ENCODE data around the gene HSPD1. TPM values are rescaled to one million over a fixed set of nuclear protein-coding genes. Genes with fewer than 3 reads are reported as not detected.
"Not testable (repeated sequence)": the region's sequence is repeated elsewhere in the genome, so short reads cannot be mapped to it uniquely, and the experiment has no call there.

Gene HSPD1
- total RNA-seq, 1 donor from 2014 or later: 234 TPM

DNA sequence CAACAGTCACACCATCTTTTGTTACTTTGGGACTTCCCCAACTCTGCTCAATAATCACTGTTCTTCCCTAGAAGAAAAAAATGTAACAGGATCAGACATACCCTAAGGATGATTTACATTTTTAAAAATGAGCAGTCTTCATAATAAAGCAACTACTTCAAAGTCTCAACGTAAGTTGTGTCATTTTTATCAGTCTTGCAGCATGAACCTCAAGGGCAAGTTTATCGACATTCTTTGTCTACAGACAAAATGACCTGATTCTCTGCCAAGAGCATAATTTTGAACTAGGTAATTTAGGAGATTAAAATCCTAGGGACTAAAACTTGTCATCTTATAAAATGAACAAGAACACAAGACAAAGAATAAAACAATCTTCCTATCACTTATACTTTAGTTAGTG is 2.3 kb downstream of the HSPD1 start:
- no peak for DNase-seq (ENCODE audit: low spot score)

DNA sequence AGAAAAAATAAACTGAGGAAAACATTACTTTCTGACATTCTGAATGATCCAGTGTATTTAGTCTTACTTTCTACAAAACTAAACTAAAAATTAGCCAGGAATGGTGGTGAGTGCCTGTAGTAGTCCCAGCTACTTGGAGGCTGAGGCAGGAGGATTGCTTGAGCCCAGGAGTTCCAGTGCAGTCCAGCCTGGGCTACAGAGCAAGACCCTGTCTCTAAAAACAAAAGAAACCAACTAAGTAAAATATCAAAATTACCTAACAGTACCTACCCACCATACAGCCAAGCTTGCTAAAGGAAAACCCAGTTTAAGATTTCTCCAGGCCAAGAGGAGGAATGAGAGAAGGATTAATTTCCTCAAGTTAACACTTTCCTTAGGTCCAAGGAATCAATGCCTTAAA is 2.9 kb downstream of the HSPD1 start:
- DNase-seq (ENCODE audit: low spot score): no peak

DNA sequence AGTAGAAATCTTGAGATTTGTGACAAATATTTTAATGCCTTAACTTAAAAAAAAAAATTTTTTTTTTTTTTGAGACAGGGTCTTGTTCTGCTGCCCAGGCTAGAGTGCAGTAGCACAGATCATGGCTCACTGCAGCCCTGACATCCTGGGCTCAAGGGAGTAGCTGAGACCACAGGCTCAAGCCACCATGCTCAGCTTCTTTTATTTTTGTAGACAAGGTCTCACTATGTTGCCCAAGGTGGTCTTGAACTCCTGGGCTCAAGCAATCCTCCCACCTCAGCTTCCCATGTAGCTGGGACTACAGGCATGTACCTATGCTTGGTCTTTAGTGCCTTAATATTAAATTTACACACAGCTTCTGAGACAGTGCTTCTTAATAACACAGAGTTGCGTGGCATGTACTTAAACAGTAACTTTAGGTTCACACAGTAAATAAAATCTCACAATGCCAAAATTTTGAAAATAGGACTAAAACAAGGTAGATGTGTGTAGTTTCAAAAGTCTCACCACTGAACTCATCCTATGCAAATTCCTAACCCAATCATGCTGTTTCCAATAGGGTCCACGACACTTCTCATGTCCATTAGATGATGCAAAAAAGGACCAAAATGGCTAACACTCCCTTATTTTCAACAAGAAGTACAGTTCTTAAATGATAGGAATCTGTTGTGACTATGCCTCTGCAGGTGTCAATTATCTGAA is 4.1 kb downstream of the HSPD1 start:
- DNase-seq (ENCODE audit: low spot score): no peak

DNA sequence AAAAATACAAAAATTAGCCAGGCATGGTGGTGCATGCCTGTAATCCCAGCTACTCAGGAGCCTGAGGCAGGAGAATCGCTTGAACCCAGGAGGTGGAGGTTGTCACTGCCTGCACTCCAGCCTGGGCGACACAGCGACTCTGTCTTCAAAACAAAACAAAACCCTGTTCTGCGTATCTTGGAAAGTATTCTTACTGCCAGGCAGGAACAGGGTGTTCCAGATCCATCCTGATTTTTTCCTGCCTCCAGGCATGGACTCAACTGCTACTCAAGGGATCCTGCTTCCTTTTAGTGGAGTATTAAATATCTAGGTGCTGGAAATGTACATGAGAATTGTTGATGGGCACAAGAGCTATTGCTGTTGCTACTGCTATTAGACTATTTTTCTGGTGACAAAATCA is 12.3 kb downstream of the HSPD1 start:
- DNase-seq (ENCODE audit: low spot score): no peak

DNA sequence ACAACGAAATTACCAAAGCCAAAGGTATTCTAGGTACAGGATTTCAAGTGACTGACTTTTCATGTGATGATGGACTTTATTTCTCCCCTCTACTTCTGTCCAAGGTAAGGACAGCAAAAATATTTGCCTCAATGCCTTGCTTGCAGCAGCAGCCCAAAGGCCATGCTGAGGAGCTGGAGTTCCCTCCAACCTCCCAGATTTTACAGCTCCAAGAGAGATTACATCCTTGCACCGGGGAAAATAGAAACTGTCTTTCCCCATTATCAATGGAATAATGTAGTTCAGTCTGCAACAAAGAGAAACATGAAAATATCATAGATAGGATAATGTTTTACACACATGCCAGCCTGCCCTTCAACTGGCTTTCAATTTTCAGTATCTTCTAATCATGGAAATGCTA is 13.5 kb downstream of the HSPD1 start:
- DNase-seq (ENCODE audit: low spot score): no peak

DNA sequence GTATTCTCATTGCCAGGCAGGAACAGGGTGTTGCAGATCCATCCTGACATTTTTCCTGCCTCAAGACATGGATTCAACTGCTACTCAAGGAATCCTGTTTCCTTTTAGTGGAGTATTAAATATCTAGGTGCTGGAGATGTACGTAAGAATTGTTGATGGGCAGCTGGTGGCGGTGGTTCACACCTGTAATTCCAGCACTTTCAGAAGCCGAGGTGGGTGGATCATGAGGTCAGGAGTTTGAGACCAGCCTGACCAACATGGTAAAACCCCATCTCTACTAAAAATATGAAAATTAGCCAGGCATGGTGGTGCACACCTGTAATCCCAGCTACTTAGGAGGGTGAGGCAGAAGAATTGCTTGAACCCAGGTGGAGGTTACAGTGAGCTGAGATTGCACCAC is 15.4 kb downstream of the HSPD1 start:
- not testable (repeated sequence) for DNase-seq (ENCODE audit: low spot score)

DNA sequence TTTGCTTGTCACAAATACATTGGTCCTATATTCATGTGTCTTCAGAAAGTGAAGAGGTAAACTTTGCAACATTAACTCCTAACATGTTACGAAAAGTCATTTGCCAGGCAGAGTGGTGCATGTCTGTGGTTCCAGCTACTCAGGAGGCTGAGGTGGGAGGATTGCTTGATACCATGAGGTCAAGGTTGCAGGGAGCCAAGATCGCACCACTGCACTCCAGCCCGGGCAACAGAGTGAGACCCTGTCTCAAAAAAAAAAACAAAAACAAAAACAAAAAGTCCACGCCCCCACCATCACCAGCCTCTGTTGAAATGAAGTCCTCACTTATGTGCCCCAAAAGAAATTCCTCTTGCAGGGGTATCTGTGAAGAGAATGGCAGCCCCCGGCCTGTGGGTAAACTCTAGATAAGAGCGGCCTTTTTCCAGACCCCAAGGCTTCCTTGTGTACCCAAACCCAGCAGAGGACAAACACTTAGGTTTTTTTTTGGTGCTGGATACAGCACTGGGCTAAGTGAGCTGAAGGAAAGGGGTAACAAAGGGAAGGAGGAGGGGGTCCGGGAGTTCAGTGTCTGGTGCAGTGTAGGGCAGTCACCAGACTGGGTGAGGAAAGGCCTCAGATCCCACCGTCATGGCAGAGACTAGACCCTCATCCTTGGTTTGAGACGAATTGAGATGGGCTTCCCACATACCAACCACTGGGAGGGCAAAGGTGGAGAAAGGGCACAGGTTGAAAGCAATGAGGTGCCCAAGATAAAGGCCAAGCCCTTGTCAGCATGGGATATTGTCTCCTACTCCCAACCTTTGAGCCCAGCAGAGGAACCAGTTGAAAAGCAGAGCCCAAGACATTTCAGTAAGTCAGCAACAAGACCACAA is 19.2 kb downstream of the HSPD1 start:
- DNase-seq (ENCODE audit: low spot score): no peak

DNA sequence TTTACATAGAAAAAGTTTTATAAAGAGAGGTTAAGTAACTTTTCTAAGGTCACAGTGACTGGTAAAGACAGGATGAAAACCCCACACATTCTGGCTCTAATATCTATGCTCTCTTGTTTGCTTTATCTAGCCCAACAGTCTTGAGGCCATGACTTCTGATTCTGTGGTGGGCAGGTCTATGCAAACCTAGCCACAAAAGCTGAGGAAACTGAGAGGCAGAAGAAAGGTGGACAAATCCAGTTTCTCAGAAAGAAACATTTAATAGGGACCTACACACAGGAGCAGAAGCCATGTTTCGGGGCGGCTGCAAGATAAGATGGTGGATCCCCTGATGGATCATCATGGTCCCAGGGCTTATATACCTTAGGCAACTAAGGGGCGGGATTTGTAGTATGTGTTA is 21.8 kb downstream of the HSPD1 start:
- no peak for DNase-seq (ENCODE audit: low spot score)

DNA sequence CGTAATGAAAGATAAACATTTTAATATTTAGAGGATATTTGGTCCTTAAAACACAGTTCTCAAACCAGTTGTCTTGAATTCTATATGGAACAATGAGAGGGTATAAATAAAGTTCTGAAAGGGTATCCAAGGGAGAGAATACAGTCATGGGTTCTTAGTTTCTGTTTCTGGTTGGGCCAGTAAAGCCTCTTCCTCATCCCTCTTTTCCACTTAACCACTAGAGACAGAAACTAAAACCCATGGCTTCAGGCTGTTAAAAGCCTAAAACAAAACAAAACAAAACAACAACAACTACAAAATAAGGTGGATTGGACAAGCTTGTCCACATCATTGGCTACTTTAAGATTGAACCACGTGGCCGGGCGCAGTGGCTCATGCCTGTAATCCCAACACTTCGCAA is 27.5 kb downstream of the HSPD1 start:
- DNase-seq (ENCODE audit: low spot score): no peak

DNA sequence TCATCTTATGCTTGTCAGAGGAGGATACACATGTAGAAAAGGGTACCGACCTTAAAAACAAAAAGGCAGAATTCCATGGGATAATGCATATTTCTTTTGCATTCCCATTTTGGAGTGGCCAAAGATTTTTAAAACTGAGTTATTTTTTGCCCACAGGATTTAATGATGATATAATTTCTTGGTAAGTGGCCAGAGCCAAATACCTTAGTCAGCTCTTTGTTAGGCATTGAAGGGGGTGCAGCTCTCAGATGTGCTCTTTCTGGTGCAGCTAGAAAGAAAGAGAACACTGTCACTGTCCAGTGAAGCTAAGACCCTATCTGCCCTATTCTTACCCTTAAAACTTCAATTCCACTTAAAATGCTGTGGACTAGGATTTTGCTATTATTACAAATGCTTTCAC is 35.5 kb downstream of the HSPD1 start:
- no peak for DNase-seq (ENCODE audit: low spot score)

DNA sequence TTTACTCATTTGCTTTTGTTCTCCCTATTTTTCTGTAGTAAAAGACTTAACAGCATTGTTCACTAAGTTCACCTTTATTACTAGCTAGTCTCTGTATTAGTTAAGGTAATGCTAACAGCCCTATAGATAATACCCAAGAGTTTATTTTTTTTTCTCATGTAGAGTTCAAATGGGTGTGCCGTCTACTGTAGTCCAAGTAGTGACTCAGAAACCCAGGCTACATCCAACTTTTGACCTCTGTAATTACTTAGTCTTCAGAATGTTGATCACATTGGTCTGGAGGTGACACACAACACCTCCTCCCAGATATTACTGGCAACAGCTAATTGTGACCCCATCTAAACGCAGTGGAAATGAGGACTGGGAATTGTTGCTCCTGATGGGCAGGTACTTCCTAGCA is 38.6 kb downstream of the HSPD1 start:
- DNase-seq (ENCODE audit: low spot score): no peak

DNA sequence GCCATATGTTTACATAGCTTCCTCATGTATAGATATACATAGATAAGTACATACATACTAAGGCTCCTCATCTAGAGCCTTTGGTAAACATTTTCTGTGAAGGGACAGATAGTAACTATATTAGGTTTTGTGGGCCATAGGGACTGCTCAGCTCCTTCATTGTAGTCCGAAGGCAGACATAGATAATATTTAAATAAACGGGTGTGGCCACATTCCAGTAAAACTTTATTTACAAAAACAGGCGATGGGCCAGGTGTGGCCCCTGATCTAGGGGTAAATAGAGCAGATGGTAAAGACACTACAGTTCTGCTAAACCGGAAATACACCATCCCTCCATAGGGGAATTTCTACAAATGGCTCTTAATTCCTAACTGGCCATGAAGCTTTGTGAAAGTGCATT is 39.0 kb downstream of the HSPD1 start:
- no peak for DNase-seq (ENCODE audit: low spot score)

DNA sequence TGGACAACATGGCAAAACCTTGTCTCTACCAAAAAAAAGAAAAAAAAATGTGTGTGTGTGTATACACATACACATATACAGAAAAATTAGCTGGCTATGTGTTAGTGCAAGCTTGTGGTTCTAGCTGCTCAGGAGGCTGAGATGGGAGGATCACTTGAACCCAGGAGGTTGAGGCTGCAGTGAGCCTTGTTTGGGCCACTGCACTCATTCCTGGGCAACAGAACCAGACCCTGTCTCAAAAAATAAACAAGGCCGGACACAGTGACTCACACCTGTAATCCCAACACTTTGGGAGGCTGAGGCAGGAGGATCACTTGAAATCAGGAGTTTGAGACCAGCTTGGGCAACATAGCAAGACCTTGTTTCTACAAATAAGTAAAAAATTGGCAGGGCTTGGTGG is 44.2 kb downstream of the HSPD1 start:
- DNase-seq (ENCODE audit: low spot score): no peak

DNA sequence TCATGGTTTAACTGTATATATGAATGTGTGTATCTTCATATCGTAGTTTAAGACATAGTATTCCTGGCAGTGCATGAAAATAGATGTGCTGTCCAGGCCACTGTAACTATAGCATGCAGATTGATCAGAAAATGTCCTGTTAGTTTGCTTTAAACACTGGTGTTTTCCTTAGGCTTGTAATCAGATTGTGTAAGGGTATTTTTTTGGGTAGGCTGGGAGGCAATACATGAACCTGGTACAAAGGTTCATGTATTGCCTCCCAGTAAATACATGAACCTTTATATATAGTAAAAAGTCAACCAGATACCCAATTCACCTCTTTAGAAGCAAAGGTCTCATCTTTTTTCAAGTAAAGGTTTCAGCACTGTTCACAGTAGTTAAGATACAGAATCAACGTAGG is 44.7 kb downstream of the HSPD1 start:
- no peak for DNase-seq (ENCODE audit: low spot score)

DNA sequence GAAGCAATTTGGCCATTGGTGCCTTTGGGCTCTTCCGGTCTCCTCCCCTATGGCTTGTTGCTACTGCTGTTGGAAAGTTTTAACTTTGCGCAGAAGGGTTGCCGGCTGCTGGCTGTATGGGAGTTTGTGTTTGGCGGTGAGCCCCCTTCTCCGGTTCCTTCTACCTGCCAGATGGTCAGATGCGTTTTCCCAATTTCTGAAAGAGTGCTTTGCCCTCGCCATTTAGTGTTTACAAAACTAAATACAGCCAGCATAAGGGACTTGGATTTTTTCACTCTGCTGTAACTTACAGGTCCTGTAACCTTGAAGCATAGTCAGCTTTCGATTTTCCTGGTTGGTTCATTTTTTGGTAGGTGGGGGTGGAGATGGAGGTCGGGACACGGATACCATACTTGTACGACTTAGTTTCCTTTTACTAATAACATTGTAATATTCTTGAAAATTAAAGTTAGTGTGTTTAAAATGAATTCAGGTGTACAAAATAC is 45.7 kb downstream of the HSPD1 start:
- DNase-seq (ENCODE audit: low spot score): peak; percentile 90

DNA sequence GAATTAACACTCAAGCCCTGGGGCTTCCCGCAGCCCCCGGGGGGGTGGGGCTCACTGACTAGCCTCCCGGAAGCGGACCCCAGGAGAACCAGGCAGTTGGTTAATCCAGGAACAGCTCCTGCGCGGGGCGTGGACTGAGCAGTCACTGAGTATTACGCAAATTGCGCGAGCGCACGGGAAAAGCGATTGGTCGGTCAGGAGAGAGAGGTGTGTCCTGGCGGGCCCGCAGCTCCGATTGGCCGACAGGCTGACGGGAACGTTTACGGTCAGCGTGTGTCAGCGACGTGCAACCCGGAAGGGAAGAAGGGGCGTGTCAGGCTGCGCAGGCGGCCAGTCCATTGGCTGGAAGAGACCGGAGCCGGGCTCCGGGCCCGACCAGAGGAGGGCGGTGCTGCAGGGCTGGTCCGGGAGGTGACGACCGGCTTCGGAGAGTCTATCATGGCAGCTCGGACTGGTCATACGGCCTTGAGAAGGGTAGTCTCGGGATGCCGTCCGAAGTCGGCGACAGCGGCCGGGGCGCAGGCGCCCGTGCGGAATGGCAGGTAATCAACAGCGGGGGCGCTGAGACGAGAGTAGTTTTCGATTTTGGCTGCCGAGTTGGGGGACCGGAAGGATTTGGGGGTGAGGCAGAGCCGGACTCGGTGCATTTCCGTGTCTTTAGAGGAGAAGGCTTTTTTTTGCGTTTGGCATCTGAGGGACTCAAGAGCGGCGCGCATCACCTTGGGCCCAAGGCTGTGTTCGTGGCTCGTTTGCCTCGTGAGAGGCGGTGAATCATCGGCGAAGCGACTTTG is 46.3 kb downstream of the HSPD1 start, which contains the start of gene COQ10B:
COQ10B (plus strand) TSS at position 430 of the 791 bp plus-strand sequence; CDS start at position 439, 9 bp downstream.
- DNase-seq (ENCODE audit: low spot score): peak; percentile 99

DNA sequence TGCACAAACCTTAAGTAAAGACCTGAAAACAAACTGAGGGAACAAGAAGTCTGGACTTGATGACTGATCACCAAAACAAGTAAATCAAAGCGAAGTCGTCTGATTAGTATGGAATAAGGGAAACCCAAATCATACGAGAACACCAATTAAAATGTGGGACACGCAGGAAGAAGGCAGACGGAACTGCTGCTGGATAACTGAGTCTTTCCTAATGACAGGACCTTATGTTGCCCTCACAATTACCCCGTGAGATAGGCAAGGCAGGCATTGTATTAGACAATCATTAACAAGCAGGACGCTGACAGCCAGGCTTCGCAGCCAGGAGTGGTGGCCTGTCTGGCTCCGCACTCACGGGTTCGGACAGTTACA is 46.9 kb downstream of the HSPD1 start:
- no peak for DNase-seq (ENCODE audit: low spot score)

DNA sequence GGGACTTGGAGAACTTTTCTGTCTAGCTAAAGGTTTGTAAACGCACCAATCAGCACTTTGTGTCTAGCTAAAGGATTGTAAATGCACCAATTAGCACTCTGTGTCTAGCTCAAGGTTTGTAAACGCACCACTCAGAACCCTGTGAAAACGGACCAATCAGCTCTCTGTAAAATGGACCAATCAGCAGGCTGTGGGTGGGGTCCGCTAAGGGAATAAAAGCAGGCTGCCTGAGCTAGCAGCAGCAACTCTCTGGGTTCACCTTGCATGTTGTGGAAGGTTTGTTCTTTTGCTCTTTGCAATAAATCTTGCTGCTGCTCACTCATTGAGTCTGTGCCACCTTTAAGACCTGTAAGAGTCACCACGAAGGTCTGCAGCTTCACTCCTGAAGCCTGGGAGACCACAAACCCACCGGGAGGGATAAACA is 48.7 kb downstream of the HSPD1 start:
- DNase-seq (ENCODE audit: low spot score): not testable (repeated sequence)

DNA sequence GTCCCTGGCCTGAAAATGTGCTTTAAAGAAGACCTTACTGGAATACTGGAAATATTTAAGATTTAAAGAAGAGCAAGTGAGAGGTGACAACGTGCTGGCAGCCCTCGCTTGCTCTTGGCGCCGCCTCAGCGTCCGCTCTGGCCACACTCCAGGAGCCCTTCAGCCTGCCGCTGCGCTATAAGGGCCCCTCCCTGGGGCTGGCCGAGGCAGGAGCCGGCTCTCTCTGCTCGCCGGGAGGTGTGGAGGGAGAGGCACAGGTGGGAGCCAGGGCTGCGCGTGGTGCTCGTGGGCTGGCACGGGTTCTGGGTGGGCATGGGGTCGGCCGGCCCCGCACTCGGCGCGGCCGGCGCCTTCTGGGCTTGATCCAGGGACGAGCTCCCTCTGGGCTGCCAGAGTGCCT is 49.2 kb downstream of the HSPD1 start:
- DNase-seq (ENCODE audit: low spot score): no peak

DNA sequence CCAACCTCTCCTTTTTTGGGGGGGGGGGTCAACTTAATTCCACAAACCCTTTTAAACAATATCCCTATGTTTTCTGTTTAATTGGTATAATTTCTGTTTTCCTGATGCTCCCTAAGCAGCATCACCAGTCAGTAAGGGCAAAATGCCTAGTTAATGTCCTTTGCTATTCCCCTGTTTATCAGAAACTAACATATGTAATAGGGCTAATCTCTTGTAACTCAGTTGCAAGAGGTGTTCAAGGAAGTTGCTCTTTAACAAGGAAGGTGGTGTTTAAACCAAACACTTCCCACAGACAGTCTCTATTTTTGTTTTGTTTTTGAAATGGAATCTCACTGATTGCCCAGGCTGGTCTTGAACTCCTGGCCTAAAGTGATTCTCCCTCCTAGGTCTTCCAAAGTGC is 52.8 kb downstream of the HSPD1 start:
- no peak for DNase-seq (ENCODE audit: low spot score)

DNA sequence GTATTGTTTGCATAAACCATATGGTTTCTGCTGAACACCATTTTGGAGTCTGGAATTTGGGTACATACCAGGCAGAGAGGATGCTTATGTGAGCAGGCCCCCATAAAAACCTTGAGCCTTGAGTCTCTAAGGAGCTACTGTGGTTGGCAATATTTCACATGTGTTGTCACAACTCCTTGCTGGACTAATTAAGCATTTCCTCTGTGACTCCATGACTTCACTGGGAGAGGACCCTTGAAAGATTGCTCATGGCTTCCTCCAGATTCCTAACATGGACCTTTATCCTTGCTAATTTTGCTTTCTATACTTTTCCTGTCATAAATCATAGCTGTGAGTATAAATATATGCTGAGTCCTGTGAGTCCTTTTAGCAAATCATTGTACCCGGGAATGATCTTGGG is 53.9 kb downstream of the HSPD1 start:
- no peak for DNase-seq (ENCODE audit: low spot score)

DNA sequence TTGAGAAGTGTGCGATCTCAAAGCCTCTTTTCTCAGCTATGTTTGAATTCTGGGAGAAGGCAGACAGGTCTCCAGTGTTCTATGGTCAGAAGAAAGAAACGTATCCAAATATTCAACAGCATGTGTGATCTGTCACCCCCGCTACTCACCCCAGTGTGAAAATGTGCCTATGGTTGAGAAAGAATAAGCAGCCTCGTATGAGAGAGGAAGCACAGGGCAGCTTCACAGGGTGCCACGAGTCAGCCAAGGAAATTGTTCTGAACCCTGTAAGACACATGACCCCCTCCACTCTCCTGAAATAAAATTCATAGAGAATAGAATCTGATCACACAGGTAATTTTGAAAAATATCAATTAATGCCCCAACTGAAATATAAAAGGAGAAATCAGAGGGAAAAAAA is 56.8 kb downstream of the HSPD1 start:
- no peak for DNase-seq (ENCODE audit: low spot score)
